HG03558 (cell line): ENCODE results near the gene PRSS38.

ENCODE experiments used
- ATAC-seq: cut with Tn5 transposase; IDR thresholded peaks from one replicate; pipeline ENCODE4 v1.9.1; 2021; ENCODE audit warnings: moderate number of reproducible peaks; ENCODE audit not compliant: unreplicated experiment; ENCODE audit errors: extremely low read depth

Gene PRSS38

GRCh38 chr1:227815468-227816409 is at the start of gene PRSS38:
Gene PRSS38 (plus strand): TSS chr1:227815675. CDS start chr1:227815717, 42 bp downstream.
- no peak for ATAC-seq

DNA sequence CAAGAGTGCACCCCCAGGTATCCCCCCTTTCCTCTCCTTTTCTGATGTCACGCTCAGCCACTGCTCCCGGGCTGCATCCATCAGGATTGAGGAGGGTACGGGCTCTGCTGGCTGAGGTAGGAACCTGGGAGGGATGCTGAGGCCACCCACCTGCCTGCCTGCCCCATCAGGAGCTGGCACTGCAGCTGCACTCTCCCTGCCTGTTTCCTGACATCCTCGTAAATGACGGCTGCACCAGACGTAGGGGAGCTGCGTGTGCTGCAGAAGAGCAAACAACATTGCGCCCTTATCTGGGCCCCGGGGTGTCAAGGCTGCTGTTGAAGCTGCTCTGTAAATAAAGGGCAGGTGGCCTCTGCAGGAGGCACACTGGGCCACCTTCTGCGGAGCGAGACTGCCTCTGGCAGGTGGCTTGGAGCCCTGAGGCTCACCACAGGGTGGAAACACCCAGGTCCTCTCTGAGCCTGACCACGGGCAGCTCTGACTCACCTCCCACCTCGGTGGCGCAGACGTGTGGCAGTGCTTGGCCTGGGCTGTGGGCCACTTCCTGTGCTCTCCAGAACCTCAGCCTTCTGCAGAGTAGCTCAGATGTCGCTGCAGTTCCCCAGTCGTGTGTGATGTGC is 49.4 kb upstream of the PRSS38 start:
- no peak for ATAC-seq

GRCh38 chr1:227766653-227767277 is 48.7 kb upstream of the PRSS38 start:
- ATAC-seq, result no peak

DNA sequence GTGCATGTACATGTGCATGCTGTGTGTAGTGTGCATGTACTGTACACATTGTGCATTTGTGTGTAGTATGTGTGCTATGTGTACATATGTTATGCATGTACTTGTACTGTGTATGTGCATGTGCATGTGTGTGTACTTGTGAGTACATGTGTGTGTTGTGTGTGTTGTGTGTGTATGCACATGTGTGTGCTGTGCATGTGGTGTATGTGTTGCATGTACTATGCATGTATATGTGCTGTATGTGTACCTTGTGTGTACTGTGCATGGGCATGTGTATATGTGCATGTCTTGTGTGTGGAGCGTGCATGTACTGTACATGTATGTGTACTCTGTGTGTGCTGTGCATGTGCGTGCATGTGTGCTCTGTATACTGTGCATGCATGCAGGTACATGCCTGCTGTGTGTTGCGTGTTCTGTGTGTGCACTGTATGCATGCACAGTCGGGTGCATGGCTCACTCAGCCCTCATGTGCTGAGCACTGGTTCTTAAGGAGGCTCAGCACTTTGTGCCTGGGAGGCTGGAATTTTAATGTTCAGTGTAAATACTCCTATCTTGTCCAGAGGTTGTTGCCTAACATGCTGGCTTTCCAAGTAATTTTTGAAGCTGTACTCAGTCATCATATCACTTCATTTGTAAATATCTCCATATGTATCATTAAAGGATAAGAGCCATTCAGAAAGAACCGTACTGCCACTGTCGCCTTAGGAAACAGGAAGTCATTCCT is 47.9 kb upstream of the PRSS38 start:
- no peak for ATAC-seq

GRCh38 chr1:227768125-227768439 is 47.4 kb upstream of the PRSS38 start:
- ATAC-seq, result no peak

- ATAC-seq, result no peak
Observed at GRCh38 chr1:227768640-227769039, 46.8 kb upstream of the PRSS38 start.

DNA sequence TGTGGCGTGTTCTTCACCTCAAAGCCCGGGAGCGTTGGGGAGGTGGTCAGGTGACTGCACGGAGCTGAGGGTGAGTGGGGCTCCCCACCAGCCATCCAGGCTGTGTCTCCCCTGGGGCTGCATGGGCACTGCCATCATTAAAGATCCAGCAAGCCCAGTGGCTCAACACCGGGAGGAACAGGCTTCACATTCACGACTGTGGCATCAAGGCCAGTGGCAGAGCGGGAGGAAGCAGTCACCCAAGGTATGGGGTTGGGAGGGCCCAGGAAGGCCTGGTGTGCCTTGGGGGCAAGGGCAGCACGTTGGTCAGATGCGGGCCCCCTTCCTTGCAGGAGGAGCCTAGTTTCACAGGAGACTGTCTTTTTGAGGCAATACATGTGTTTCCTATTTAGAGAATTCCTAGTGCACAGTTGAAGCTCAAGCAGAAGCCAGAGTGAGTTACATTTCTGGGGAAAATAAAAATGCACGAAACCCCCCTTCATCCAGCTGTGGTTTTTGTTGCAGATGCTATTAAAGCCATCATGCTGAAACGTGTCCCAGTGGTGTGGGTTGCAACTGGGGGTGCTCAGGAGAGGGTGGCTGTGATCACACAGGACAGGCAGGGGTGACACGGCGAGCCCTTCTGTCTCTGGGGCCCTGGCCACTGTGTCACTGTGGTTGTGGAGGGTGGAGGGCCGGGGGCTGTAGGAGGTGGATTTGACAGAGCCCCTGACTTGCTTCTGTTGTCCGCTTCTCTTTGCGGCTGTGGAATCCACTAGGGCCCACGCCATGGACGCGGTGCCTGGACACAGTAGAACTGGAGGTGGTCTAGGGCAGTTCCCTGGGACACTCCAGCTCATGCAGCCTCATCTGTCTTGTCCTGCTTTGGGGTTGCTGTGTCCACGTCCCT is 46.2 kb upstream of the PRSS38 start:
- no peak for ATAC-seq

GRCh38 chr1:227769936-227770494 is 45.5 kb upstream of the PRSS38 start:
- no peak for ATAC-seq

DNA sequence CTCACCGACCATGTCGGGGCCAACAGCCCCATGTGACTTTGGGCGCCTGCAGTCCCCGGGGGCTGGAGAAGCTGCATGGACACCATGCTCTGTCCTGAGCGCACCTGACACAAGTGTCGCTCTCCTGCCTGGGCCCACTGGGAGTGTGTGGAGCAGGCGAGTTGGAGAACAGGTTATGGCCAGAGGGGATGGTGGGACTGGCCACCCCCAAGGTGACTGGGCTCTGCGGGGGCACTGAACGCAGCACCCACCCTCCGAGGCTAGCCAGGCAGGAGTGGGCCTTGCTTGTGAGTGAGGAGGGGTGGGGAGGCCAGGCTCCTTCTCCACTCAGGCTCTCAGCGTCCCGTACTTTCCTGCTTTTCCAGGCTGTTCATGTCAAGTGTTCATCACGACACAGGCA is 44.7 kb upstream of the PRSS38 start:
- no peak for ATAC-seq

- ATAC-seq, result no peak
Observed at GRCh38 chr1:227771326-227771725, 44.1 kb upstream of the PRSS38 start.

DNA sequence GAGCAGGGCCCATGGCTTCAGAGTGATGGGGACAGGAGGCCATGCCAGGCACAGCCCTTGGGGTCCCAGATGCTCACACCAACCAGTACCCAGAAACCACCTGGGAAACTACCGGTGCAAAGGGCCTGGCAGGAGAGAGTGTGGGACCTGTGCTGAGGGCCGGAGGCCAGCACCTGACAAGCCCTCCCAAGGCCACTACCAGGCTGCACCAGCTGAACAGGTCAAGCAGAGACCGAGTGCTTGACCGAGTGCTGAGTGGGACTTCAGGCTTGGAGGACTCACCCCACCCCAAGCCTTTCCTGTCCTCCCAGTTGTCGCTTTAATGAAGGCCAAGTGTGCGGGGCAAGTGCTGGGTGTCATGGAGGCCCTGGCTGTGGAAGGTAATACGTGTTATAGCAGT is 43.7 kb upstream of the PRSS38 start:
- ATAC-seq, result no peak

GRCh38 chr1:227773558-227773957 is 41.9 kb upstream of the PRSS38 start:
- no peak for ATAC-seq

GRCh38 chr1:227774051-227774731 is 41.3 kb upstream of the PRSS38 start:
- no peak for ATAC-seq

DNA sequence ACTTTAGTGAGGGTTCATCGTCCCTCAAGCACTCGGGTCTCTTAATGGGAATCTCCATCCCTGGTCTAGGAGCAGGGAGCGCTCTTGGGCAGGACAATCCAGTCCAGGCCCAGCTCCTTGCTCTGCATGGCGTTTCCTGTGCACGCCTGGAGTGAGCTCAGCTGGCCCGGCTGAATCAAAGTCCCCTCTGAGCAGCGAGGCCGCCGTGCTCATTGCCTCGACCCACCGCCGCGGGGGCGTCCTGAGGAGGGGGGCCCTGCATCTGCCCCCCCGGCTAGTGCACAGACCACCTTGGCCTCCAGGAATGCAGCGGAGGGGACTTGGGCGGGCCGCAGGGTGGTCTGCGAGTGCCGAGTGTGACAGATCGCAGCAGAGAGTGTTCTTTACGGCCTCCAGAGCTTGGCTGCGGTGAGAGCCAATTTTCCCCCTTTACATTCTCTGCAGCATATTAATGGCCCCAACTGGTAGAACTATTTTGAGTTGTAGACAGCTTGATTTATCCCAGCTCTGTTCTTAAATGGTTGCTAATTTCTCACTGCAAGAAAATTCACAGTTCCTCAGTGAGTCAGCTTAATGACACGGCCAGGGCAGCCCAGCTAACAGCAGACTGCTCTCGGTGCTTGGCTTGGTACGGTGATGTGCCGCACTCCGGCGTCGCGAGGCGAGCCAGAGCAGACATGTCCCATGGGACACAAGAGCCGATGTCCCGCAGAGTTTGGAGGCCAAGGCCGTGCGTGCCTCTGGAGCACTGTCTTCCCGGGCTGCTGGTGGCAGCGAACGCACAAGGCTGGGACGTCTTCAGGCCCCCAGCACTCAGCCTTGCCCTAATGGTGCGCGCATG is 40.4 kb upstream of the PRSS38 start:
- no peak for ATAC-seq

- no peak for ATAC-seq
Observed at GRCh38 chr1:227775841-227776240, 39.6 kb upstream of the PRSS38 start.

GRCh38 chr1:227776331-227776771 is 39.1 kb upstream of the PRSS38 start:
- no peak for ATAC-seq

DNA sequence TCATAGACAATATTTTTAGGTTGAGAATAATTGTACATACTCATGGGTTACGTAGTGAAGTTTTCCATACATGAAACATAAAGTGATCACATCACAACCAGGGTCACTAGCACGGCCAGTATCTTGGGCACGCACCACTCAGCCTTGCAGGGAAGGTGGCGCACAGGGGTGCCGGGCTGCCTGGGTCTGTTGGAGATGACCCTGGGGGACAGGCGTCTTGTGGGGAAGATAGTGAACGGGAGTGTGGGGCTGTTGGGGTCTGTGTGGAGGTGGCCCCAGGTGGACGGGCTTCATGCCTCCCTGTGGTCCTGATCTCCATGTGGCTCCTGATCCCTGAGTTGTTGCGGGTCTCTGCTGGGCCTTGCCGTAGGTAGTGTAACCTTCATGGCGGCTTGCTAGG is 38.3 kb upstream of the PRSS38 start:
- no peak for ATAC-seq

GRCh38 chr1:227777646-227778045 is 37.8 kb upstream of the PRSS38 start:
- ATAC-seq, result no peak
